ENCODE results near the gene CRTC3.
"Not testable (repeated sequence)": the region's sequence is repeated elsewhere in the genome, so short reads cannot be mapped to it uniquely, and the experiment has no call there.

Gene CRTC3

DNA sequence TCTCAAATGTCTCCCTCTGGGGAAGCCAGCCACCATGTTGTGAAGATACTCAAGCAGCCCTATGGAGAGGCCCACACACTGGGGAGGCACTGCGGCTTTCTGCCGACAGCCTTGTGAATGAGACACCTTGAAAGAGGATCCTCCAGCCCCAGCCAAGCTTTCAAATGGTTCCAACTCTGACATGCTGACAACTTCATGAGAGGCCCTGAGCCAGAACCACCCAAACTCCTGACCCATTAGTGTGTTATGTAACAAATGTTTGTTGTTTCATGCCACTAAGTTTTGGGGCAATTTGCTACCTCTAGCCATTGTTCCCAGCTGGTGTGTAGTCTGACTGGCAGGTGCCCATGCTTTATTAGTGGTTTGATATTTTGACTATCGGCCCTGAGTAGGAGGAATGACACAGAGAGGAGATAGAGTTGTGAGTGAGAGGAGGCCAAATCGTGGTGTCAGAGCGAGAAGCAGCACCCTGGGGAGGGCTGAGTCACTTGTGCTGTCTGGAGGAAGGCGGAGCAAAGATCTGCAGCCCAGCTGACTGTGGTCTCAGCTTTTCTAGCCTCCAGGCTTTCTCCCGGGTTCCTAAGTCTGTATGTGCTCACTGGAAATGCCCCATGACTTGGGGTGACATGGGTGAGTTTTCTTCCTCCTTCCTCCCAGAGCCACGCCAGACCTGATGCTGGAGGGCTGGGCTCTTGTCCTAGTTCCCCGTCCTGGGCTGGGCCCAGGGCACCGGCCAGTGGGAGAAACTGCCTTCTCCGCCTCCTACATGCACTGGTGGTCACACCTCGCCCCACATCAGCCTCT lies 130.7 kb downstream of the CRTC3 start:
- no peak for DNase-seq

GRCh38 chr15:90660999-90661330 lies 131.2 kb downstream of the CRTC3 start:
- DNase-seq, result not testable (repeated sequence)

DNA sequence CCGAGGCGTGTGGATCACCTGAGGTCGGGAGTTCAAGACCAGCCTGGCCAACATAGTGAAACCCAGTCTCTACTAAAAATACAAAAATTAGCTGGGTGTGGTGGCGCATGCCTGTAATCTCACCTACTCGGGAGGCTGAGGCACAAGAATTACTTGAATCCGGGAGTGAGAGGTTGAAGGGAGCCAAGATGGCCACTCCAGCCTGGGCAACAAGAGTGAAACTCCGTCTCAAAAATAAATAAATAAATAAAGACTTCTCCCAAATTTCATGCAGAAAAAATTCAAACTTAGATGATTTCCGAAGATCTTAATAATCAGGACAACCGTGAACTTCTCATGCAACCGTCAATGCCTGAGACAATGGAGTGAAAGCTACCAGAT lies 134.3 kb downstream of the CRTC3 start:
- DNase-seq, result not testable (repeated sequence)

DNA sequence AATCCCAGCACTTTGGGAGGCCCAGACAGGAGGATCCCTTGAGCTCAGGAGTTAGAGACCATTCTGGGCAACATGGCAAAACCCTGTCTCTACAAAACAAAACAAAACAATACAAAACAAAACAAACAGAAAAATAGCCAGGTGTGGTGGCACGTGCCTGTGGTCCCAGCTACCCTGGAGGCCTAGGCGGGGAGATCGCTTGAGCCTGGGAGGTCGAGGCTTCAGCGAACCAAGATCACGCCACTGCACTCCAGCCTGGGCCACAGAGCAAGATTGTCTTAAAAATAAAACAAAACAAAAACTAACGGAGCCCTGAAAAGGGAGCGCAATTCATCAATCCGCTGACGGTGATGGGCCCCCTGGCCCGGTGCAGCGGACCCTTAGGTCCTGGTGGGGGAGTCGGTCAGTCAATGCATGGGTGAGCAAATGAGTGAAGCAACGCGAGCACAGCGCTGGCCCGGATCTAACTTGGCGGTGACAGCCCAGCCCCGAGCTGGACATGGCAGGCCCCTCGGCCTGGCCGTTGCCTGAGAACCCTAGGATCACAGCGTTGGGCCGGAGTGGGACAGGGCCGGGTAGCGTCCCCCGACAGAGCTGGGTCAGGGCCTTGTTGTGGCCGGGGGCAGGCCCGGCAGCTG lies 135.0 kb downstream of the CRTC3 start:
- DNase-seq, result no peak

GRCh38 chr15:90665288-90666134 lies 135.8 kb downstream of the CRTC3 start:
- DNase-seq, result no peak

- no peak for DNase-seq
These were observed 136.6 kb downstream of the CRTC3 start for GRCh38 chr15:90666135-90666909.

DNA sequence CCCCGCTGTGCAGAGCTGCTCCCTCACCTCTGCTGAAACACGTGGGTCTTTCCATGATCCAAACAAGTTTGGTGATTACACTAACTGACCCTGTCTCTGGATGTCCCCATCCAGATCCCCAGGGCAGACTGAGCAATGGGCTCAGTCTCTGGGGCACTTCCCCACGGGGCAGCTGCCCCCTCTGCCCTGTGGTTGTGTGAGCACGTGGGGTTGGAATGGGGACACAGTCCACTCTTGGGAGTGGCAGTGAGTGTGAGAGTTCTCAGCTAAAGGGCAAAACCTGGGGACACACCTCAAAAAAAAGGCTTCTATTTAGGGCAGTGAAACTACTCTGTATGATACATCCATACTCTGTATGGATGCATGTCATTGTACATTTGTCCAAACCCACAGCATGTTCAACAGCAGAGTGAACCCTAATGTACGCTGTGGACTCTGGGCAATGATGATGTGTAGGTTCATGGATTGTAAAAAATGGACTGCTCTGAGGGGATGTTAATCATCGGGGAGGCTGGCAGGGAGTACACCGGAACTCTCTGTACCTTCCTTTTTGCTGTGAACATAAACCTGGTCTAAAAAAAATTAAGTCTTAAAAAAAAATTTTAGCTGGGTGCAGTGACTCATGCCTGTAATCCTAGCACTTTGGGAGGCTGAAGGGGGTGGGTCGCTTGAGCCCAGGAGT lies 137.5 kb downstream of the CRTC3 start:
- no peak for DNase-seq

DNA sequence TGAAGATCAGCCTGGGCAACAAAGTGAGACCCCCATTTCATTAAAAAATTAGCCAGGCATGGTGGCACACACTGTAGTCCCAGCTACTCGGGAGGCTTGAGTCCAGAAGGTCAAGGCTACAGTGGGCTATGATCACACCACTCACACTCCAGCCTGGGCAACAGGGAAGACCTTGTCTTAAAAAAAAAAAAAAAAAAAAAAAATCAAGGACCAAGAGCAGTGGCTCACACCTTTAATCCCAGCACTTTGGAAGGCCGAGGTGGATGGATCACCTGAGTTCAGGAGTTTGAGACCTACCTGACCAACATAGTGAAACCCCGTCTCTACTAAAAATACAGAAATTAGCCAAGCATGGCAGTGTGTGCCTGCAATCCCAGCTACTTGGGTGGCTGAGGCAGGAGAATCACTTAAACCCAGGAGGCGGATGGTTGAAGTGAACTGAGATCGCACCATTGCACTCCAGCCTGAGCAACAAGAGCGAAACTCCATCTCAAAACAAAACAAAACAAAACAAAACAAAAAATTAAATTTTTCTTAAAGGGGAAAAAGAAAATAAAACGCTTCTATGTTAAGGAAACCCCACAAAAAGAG lies 138.1 kb downstream of the CRTC3 start:
- not testable (repeated sequence) for DNase-seq

DNA sequence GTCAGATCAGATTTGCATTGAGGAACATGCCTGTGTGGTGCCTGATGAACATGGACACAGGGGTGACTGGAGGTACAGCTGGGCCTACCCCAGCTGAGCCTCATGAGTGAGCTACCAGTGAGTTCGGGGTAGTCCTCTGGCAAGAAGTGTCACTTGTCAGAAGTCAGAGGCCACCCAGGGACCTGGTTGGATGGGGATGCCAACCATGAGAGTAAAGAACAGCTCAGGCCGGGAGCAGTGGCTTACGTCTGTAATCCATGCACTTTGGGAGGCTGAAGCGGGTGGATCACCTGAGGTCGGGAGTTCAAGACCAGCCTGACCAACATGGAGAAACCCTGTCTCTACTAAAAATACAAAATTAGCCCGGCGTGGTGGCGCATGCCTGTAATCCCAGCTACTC lies 140.9 kb downstream of the CRTC3 start:
- not testable (repeated sequence) for DNase-seq

DNA sequence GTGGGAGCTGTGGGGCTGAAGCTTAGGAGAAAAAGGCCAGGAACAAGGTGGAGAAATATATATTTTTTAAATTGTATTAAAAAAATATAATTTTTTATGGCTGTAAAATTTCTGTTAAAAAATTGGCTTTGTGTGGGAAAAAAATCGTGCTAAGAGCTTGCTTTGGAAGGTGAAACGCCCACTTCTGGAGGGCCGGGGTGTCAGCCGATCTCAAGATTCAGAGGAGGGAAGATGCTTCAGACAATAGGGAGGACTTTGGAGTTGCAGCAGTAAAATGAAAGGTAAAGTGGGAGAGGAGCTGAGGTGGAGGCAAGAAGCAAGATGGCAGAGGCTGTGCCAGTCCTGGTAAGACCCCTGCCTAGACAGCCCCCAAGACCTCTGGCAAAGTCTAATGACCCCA lies 141.5 kb downstream of the CRTC3 start:
- no peak for DNase-seq

DNA sequence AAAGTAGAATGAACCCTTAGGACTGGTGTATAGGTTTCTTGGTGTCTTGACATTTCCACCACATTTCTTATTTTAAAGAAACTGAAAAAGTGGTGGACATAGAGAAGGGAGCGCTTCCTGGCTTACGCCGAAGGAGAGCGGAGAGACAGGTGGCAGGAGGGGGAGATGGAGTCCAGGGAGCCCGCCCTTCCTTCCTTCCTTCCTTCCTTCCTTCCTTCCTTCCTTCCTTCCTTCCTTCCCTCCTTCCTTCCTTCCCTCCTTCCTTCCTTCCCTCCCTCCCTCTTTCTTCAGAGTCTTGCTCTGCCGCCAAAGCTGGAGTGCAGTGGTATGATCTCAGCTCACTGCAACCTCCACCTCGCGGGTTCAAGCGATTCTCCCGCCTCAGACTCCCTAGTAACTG lies 143.6 kb downstream of the CRTC3 start:
- not testable (repeated sequence) for DNase-seq

GRCh38 chr15:90674476-90674875 lies 144.8 kb downstream of the CRTC3 start:
- no peak for DNase-seq

DNA sequence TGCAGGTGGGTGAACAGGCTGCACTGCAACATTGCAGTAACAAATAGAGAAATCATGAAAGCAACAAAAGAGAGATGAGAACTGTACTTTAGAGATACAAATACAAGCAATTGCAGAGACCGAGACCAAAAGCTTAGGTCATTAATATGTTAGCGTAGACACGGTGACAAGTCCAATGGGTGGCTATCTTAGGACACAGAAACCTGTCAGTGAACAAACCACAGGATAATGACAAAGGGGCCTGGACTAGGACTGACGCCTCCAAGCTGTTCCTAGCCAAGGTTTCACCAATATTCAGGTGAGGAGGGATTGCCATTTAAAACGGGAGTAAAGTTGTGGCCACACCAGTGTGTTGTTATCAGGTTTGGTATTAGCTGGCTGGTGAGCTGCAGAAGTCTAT lies 145.7 kb downstream of the CRTC3 start:
- DNase-seq, result no peak

GRCh38 chr15:90677807-90678790 lies 148.4 kb downstream of the CRTC3 start:
- DNase-seq, result no peak

DNA sequence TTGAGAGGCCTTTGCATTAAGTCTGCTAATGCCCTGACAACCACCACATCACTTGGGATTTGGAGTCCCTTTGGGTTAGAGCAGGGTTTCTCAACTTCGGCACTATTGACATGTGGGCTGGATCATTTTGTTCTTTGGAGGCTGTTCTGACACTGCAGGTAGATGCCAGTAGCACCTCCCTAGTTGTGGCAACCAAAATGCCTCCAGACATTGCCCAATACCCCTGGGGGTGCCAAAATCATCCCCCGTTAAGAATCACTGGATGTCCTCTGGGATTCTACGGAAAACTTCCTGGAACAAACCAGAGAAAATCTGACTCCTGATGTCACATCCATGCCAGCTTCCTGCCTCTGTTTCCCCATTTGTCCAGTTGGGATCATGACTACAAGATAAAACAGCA lies 150.2 kb downstream of the CRTC3 start:
- DNase-seq, result no peak

- DNase-seq, result no peak
These were observed 150.7 kb downstream of the CRTC3 start for GRCh38 chr15:90680371-90680935.

DNA sequence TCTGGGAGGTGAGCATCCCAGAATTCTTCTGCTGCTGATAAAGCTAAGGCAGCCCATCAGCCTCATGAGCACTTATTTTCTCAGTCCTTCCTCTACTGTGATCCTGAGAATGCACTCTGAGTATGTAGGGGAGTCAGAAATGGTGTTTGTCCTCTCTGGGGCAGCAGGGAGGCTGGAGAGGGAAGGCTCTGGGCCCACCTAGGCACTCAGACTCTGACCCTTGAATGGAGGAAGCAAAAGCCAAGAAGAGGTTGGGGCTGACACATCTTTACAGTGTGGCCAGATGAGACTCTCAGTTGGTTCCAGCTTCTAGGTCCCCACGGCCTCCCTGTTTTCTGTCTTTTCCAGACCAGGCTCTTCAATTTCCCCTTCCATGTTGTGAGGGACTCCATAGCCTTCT lies 151.3 kb downstream of the CRTC3 start:
- no peak for DNase-seq

DNA sequence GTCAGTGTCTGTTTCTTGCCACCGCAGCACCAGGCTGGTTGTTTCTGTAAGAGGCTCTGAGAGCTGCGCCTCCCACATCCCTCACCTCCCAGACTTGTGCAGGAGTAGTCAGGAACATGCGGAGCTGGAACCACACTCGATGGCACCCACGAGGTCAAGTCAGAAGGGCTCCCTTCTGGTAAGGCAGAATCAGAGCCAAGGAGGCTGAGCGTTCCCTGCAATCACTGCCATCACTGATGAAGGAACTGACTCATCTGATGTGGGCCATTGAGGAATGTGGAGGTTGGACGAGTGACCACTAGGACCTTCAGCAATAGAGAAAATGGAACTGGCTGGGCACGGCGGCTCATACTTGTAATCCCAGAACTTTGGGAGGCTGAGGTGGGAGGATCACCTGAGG lies 151.8 kb downstream of the CRTC3 start:
- DNase-seq, result no peak

GRCh38 chr15:90683371-90683770 lies 153.6 kb downstream of the CRTC3 start:
- no peak for DNase-seq

DNA sequence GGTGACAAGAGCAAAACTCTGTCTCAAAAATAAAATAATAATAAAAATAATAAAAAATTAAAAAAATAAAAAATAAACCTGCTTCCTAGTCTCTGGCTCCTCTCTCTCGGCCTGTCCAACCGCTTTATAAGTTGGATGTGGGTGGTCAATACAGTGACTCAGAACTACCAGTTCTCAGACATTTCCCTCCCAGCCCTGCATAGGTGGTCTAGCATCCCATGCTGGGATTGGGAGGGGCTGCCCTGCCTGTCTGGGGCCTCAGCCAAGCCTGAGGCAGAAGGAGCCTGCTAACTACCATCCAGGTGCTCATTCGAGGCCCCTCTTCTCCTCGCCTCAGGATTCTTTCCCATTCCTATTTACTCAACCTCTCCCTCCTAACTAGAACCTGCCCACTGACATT lies 154.2 kb downstream of the CRTC3 start:
- DNase-seq, result no peak

All from NCI-H524 treated with DMSO at 0.1 percent for 48 hours (cell line).